GM12878 (cell line): Measurements from ENCODE around the gene SAMD1.

Experiments
- CEBPZ ChIP-seq: fragments of 150-350 bp; IDR thresholded peaks from 2 replicates; pipeline ENCODE4 v1.6.1; 2016; ENCODE audit warnings: low read depth, low read length
- CHD2 ChIP-seq: IDR thresholded peaks from 2 replicates; pipeline ENCODE4 v1.6.1; 2011; ENCODE audit warnings: low read depth, low read length, improper control_type of control experiment, borderline replicate concordance
- CTCF ChIP-seq, 3 experiments: IDR thresholded peaks in 2 of 3; conservative IDR thresholded peaks in 1 of 3; 2 replicates each; pipeline ENCODE4 v1.5.1; 2011; ENCODE audit warnings: low read depth in 3 of 3, low read length in 3 of 3, mild to moderate bottlenecking in 3 of 3, control low read depth in 2 of 3, moderate library complexity in 2 of 3, inconsistent platforms in 1 of 3, mixed read lengths in 1 of 3; ENCODE audit not compliant: control insufficient read depth in 2 of 3, insufficient read depth in 1 of 3; ENCODE audit errors: extremely low read depth in 1 of 3
- EGR1 ChIP-seq, 2 experiments: IDR thresholded peaks; 1 replicate in 1 of 2; 2 replicates in 1 of 2; pipeline ENCODE4 v1.6.1; 2011 to 2012; ENCODE audit warnings: low read depth in 2 of 2, low read length in 2 of 2, borderline replicate concordance in 1 of 2, mild to moderate bottlenecking in 1 of 2, moderate library complexity in 1 of 2
- EZH2 ChIP-seq: IDR thresholded peaks from 2 replicates; pipeline ENCODE4 v1.6.1; 2012; ENCODE audit warnings: low read depth, mild to moderate bottlenecking, control low read depth, inconsistent platforms, low read length, borderline replicate concordance; ENCODE audit not compliant: control insufficient read depth
- KLF5 ChIP-seq: fragments of 450-650 bp; IDR thresholded peaks from 2 replicates; pipeline ENCODE4 v1.6.1; 2014; ENCODE audit warnings: mild to moderate bottlenecking; ENCODE audit not compliant: partially characterized antibody
- MEF2B ChIP-seq: fragments of 450-650 bp; IDR thresholded peaks from 2 replicates; pipeline ENCODE4 v1.6.1; 2018; ENCODE audit warnings: mild to moderate bottlenecking, moderate library complexity; ENCODE audit not compliant: partially characterized antibody, poor library complexity, severe bottlenecking
- PBX3 ChIP-seq: IDR thresholded peaks from 2 replicates; pipeline ENCODE4 v1.6.1; 2011; ENCODE audit warnings: mild to moderate bottlenecking, low read depth, low read length, moderate library complexity; ENCODE audit not compliant: insufficient replicate concordance
- POLR2A ChIP-seq: IDR thresholded peaks from 2 replicates; pipeline ENCODE4 v1.6.1; 2011; ENCODE audit warnings: low read depth, mild to moderate bottlenecking, low read length
- REST ChIP-seq: IDR thresholded peaks from 2 replicates; pipeline ENCODE4 v1.6.1; 2012; ENCODE audit warnings: mild to moderate bottlenecking, low read depth, low read length
- SMAD1 ChIP-seq: fragments of 450-650 bp; IDR thresholded peaks from 2 replicates; pipeline ENCODE4 v1.6.1; 2018; ENCODE audit warnings: mild to moderate bottlenecking, low read depth; ENCODE audit not compliant: partially characterized antibody
- TARDBP ChIP-seq: IDR thresholded peaks from 2 replicates; pipeline ENCODE4 v1.6.1; 2016; ENCODE audit warnings: borderline replicate concordance
- ZNF24 ChIP-seq: fragments of 450-650 bp; IDR thresholded peaks from 2 replicates; pipeline ENCODE4 v1.6.1; 2017; ENCODE audit warnings: antibody characterized with exemption, mild to moderate bottlenecking

- TF ChIP-seq MEF2B (no peak), CHD2 (no peak), REST (no peak), CEBPZ (no peak), POLR2A (no peak), EGR1 (IDR thresholded peaks at IDR 0.05; ENCODE audit: borderline replicate concordance in 1 of 2, low read depth in 2 of 2, low read length in 2 of 2) (no peak), TARDBP (no peak), EZH2 (no peak), SMAD1 (no peak), ZNF24 (no peak), PBX3 (no peak), CTCF (IDR thresholded peaks at IDR 0.05 in 2 of 3, conservative IDR thresholded peaks at IDR 0.05 in 1 of 3; ENCODE audit: control insufficient read depth in 2 of 3, extremely low read depth in 1 of 3, insufficient read depth in 1 of 3, low read depth in 3 of 3, low read length in 3 of 3) (no peak), KLF5 (no peak)
Observed at GRCh38 chr19:14090509-14091080, at the start of gene SAMD1.
